ENCODE results near the gene IKZF3.

DNA sequence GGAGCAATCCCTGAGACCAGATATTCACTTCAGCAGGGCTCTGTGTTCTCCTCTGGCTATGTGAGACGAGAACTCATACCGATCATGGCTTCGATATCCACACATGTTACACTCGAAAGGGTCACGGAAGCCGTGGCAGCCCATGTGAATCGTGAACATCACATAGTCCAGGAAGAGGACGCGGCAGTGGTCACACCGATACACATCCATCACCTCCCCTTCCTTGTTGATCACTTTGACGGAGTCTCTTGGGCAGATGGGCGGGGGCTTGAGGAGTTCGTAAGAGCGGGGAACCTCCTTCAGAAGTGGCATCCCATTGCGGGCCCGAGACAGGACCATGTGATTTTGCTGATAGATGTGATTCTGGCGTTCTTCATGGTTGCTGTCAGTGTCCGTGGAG, 98.3 kb downstream of the IKZF3 start:
- TF ChIP-seq, protein P1, sequence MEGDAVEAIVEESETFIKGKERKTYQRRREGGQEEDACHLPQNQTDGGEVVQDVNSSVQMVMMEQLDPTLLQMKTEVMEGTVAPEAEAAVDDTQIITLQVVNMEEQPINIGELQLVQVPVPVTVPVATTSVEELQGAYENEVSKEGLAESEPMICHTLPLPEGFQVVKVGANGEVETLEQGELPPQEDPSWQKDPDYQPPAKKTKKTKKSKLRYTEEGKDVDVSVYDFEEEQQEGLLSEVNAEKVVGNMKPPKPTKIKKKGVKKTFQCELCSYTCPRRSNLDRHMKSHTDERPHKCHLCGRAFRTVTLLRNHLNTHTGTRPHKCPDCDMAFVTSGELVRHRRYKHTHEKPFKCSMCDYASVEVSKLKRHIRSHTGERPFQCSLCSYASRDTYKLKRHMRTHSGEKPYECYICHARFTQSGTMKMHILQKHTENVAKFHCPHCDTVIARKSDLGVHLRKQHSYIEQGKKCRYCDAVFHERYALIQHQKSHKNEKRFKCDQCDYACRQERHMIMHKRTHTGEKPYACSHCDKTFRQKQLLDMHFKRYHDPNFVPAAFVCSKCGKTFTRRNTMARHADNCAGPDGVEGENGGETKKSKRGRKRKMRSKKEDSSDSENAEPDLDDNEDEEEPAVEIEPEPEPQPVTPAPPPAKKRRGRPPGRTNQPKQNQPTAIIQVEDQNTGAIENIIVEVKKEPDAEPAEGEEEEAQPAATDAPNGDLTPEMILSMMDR (IDR thresholded peaks at IDR 0.05): no peak
- no peak for TF ChIP-seq JAZF1 (CRISPR knock-in tag; IDR thresholded peaks at IDR 0.05)
- TF ChIP-seq, protein P2, sequence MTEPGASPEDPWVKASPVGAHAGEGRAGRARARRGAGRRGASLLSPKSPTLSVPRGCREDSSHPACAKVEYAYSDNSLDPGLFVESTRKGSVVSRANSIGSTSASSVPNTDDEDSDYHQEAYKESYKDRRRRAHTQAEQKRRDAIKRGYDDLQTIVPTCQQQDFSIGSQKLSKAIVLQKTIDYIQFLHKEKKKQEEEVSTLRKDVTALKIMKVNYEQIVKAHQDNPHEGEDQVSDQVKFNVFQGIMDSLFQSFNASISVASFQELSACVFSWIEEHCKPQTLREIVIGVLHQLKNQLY (CRISPR knock-in tag; IDR thresholded peaks at IDR 0.05): no peak
- TF ChIP-seq, protein P3, sequence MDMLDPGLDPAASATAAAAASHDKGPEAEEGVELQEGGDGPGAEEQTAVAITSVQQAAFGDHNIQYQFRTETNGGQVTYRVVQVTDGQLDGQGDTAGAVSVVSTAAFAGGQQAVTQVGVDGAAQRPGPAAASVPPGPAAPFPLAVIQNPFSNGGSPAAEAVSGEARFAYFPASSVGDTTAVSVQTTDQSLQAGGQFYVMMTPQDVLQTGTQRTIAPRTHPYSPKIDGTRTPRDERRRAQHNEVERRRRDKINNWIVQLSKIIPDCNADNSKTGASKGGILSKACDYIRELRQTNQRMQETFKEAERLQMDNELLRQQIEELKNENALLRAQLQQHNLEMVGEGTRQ (CRISPR knock-in tag; IDR thresholded peaks at IDR 0.05): no peak
